ENCODE data around the gene SMG6. TPM values are rescaled to one million over a fixed set of nuclear protein-coding genes. Genes with fewer than 3 reads are reported as not detected.
A peak's percentile ranks its signal among the peaks of the same experiment; 100 is the strongest.

Gene SMG6
- total and polyA plus RNA-seq, 2 of the 4 experiments (the other 2 are of a cell fraction): 16.3 to 30.3 TPM

DNA sequence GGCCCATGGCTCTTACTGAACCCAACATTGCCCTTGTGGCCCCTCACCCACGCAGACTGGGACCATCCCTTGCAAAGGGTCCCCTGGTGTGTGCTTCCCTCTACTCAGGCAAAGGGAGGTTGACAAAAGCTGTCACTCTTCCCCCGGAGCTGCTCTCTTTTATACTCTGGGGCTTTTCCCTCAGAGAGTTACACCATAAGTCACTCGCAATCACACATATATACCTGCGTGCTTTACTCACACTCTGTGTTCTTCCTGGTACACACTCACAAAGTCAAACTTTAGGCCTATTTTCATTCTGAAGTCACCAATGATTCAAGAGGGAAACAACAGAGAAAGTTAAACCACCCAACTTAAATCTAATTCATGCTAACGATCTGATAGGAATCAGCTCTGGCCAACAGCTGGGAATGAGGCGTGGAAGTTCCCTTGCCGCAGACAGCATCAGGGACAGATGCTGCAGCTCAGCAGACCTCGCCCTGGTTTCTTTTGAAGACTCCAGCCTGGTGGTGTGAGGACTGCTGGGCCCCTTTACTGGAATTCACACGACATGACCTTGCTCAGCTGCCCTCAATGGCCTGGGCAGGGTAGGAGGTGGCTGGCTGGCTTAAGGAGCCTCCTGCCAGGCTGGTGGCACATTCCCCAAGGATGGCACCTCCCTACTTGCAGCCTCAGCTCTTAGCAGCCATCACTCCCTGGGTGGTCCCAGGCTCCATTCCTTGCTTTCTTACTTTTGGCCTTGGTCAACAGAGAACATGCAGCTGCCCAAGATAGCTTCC, 221.4 kb downstream of the SMG6 start:
- ChIA-PET POLR2A (ENCODE audit: unreplicated experiment) (no interaction called here), CTCF (interaction anchor here (0.6 kb wide), 1 partner anchor 452 kb away, joined by 4 read pairs; no protein-coding TSS in a partner anchor)
- H3K4ac ChIP-seq (ENCODE audit: low read depth, low read length): peak overlapping the region; percentile 74
- H3K27ac ChIP-seq (ENCODE audit: insufficient read depth, low read length): 0 out of 2 replicates have a peak overlapping the region, but pooled peaks have one; percentile 2
- in situ Hi-C loops (cut with MboI; ENCODE audit: low sequenced_read_pairs) (no loop called here), intact Hi-C loops (cut with micrococcal nuclease) (no loop called here), dilution Hi-C loops (cut with HindIII; ENCODE audit: low sequenced_read_pairs, unreplicated experiment) (no loop called here)
- H3K9me3 ChIP-seq (ENCODE audit: control insufficient read depth, insufficient read depth, low read length): no peaks in the 10 kb centered on the region
- H4K20me1 ChIP-seq (ENCODE audit: insufficient read depth, low read length): no peaks in the 10 kb centered on the region
- peak overlapping the region; percentile 80 for H2BK5ac ChIP-seq (ENCODE audit: low read depth, low read length, poor library complexity, severe bottlenecking)
- peak overlapping the region; percentile 71; the same call in 2 of the 3 replicates for H2BK15ac ChIP-seq (ENCODE audit: low read depth, low read length)
- H3K18ac ChIP-seq (ENCODE audit: low read depth, low read length): peak overlapping the region; percentile 13; the same call in 1 of the 2 replicates
- no peak overlapping the region for H3K4me3 ChIP-seq (ENCODE audit: insufficient read depth, low read depth, low read length)
- ATAC-seq (ENCODE audit: low read depth) (no peak), DNase-seq (peak; percentile 41)
- peak overlapping the region; percentile 94 for H2AK5ac ChIP-seq (ENCODE audit: low read depth, low read length)
- no peaks in the 10 kb centered on the region for H3K27me3 ChIP-seq (ENCODE audit: control insufficient read depth, insufficient read depth, low read length)
- H3K14ac ChIP-seq (replicated peaks; ENCODE audit: low read depth, low read length): peak overlapping the region; percentile 92
- H3K4me1 ChIP-seq (ENCODE audit: control insufficient read depth, insufficient read depth, low read length): peaks cover 28% of the 10 kb centered on the region
- no peak overlapping the region; the same call in 1 of the 2 replicates for H3K56ac ChIP-seq (ENCODE audit: extremely low read depth, insufficient read depth, low read length)
- peaks cover 45% of the 10 kb centered on the region for H3K9me1 ChIP-seq (ENCODE audit: insufficient read depth, low read length)
- H2AK9ac ChIP-seq (replicated peaks; ENCODE audit: low read depth, low read length, poor library complexity): peak overlapping the region; percentile 75
- peaks cover 0 to 69% of the 10 kb centered on the region in 2 experiments; a peak in 2 of 4 replicates for H3K79me1 ChIP-seq (ENCODE audit: low read depth in 1 of 2, low read length in 2 of 2)
- peak overlapping the region; percentile 65; the same call in 1 of the 2 replicates for H4K91ac ChIP-seq (ENCODE audit: insufficient read depth, low read depth, low read length)
- peak overlapping the region; percentile 72 for H2BK120ac ChIP-seq (ENCODE audit: low read depth, low read length)
- BruUV-seq (replicated peaks): no TSS peak
- peak overlapping the region in 1 of 2 experiments; percentile 59; a peak in 3 of 4 replicates for H4K8ac ChIP-seq (ENCODE audit: low read depth in 2 of 2, low read length in 2 of 2)
- H3K4me2 ChIP-seq (ENCODE audit: low read depth, low read length): no peak overlapping the region
- peaks cover 29% of the 10 kb centered on the region for H3K36me3 ChIP-seq (ENCODE audit: control insufficient read depth, insufficient read depth, low read length)
- WGBS, 2 experiments (ENCODE audit: extremely low coverage in 2 of 2, insufficient read length in 1 of 2): 70% methylated on average over 6 of the region's 9 CpGs; no CpG with 5 or more reads in 1 of the 2 experiments
- H3K9ac ChIP-seq (ENCODE audit: low read depth, low read length): no peak overlapping the region
- H3K23ac ChIP-seq (ENCODE audit: low read depth, low read length): peak overlapping the region; percentile 86; the same call in 1 of the 2 replicates
- H4K5ac ChIP-seq (ENCODE audit: low read depth, low read length): peak overlapping the region; percentile 37; the same call in 1 of the 2 replicates
- peak overlapping the region; percentile 61; the same call in 1 of the 2 replicates for H2BK20ac ChIP-seq (ENCODE audit: low read depth, low read length)
- peak overlapping the region; percentile 60 for H2AFZ ChIP-seq (replicated peaks; ENCODE audit: low read length, poor library complexity)
- TF ChIP-seq RAD21 (IDR thresholded peaks at IDR 0.05; ENCODE audit: low read length) (no peak), SMC3 (IDR thresholded peaks at IDR 0.05; ENCODE audit: low read depth, low read length) (no peak), MAFK (IDR thresholded peaks at IDR 0.05; ENCODE audit: low read depth, low read length) (no peak), RCOR1 (IDR thresholded peaks at IDR 0.05; ENCODE audit: insufficient replicate concordance, low read length) (no peak), FOS (IDR thresholded peaks at IDR 0.05; ENCODE audit: low read depth, low read length) (no peak), BHLHE40 (IDR thresholded peaks at IDR 0.05; ENCODE audit: low read depth, low read length) (no peak), RFX5 (IDR thresholded peaks at IDR 0.05; ENCODE audit: low read depth, low read length) (no peak), CHD1 (IDR thresholded peaks at IDR 0.05; ENCODE audit: low read depth, low read length) (no peak), MXI1 (IDR thresholded peaks at IDR 0.05; ENCODE audit: borderline replicate concordance, low read depth, low read length) (no peak), CEBPB (IDR thresholded peaks at IDR 0.05; ENCODE audit: low read depth, low read length) (no peak)
- TF ChIP-seq, protein P1, sequence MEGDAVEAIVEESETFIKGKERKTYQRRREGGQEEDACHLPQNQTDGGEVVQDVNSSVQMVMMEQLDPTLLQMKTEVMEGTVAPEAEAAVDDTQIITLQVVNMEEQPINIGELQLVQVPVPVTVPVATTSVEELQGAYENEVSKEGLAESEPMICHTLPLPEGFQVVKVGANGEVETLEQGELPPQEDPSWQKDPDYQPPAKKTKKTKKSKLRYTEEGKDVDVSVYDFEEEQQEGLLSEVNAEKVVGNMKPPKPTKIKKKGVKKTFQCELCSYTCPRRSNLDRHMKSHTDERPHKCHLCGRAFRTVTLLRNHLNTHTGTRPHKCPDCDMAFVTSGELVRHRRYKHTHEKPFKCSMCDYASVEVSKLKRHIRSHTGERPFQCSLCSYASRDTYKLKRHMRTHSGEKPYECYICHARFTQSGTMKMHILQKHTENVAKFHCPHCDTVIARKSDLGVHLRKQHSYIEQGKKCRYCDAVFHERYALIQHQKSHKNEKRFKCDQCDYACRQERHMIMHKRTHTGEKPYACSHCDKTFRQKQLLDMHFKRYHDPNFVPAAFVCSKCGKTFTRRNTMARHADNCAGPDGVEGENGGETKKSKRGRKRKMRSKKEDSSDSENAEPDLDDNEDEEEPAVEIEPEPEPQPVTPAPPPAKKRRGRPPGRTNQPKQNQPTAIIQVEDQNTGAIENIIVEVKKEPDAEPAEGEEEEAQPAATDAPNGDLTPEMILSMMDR (conservative IDR thresholded peaks at IDR 0.05; ENCODE audit: low read depth, low read length): no peak
- TF ChIP-seq, protein P2, sequence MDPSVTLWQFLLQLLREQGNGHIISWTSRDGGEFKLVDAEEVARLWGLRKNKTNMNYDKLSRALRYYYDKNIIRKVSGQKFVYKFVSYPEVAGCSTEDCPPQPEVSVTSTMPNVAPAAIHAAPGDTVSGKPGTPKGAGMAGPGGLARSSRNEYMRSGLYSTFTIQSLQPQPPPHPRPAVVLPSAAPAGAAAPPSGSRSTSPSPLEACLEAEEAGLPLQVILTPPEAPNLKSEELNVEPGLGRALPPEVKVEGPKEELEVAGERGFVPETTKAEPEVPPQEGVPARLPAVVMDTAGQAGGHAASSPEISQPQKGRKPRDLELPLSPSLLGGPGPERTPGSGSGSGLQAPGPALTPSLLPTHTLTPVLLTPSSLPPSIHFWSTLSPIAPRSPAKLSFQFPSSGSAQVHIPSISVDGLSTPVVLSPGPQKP (IDR thresholded peaks at IDR 0.05; ENCODE audit: borderline replicate concordance, low read depth, low read length): no peak
- TF ChIP-seq, protein P3, sequence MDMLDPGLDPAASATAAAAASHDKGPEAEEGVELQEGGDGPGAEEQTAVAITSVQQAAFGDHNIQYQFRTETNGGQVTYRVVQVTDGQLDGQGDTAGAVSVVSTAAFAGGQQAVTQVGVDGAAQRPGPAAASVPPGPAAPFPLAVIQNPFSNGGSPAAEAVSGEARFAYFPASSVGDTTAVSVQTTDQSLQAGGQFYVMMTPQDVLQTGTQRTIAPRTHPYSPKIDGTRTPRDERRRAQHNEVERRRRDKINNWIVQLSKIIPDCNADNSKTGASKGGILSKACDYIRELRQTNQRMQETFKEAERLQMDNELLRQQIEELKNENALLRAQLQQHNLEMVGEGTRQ (IDR thresholded peaks at IDR 0.05; ENCODE audit: low read depth, low read length): no peak
